GM21515 (cell line): ENCODE data around the gene STMN3.

ENCODE experiments used
- ATAC-seq: cut with Tn5 transposase; IDR thresholded peaks from one replicate; pipeline ENCODE4 v1.9.1; 2021; ENCODE audit not compliant: unreplicated experiment

Gene STMN3

DNA sequence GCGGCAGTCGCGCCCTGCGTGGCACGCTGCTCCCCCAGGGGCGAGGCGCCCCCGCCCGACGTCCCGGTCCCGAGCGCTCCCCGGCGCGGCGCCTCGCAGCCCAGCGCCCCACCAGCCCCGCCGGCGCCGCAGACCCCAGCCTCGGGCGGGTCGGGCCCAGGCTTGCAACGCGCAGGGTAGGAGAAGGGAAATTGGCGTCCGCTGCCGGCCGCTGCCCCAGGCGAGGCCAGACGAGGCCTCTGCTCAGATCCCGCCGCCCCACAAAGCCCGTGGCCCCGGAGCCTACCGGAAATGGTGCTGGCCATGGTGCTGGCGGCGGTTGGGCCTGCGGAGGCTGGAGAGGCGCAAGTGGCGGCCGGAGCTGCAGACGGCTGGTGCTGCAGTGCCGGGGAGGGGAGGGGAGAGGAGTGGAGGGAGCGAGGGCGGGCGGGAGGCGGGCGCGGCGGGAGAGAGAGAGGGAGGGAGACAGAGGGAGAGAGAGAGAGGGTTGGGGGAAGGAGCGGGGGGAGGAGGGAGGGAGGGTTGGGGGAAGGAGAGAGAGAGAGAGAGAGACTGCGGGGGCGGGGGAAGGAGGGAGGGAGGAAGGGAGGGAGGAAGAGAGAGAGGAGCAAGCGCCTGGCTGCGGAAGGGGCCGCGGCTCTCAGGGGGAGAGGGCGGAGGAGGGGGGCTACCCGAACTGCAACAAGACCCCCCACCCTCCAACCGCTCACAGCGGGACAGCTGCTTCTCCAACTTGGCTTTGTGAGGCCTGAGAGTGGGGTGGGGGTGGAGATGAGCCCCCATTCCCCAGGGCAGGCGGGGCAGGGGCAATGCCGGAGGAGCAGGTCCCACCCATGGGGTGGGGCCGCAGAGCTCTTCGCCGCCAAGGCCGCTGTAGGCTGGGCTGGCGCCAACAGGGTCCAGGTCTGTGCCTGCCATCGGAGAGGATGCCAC lies at the start of gene STMN3:
TSS of gene STMN3 (minus strand) at position 384 of the 933 bp plus-strand sequence. CDS start at position 305, 79 bp downstream.
- no peak for ATAC-seq

DNA sequence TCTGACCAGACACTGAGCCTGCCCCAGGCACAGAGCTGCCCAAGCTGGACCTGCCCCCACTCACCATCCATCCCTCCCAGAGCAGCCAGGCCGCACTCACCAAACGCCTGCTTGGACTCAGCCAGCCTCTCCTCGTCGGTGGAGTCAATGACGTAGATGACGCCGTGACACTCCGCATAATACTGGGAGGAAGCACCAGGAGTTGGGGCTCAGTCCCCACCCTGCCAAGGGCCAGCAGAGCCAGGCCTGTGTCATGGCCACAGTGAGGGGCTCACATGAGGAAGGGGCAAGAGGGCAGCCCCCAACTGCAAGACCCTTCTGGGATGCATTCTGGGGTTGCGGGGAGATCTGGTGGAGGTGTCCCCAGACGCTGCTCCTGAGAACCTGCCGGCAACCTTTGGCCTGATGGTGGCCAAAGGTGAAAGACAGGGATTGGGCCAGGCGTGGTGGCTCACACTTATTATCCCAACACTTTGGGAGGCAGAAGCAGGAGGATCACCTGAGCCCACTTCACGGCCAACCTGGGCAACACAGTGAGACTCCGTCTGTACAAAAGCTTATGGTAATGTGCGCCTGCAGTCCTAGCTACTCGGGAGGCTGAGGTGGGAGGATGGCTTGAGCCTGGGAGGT lies 48.9 kb upstream of the STMN3 start:
- no peak for ATAC-seq

DNA sequence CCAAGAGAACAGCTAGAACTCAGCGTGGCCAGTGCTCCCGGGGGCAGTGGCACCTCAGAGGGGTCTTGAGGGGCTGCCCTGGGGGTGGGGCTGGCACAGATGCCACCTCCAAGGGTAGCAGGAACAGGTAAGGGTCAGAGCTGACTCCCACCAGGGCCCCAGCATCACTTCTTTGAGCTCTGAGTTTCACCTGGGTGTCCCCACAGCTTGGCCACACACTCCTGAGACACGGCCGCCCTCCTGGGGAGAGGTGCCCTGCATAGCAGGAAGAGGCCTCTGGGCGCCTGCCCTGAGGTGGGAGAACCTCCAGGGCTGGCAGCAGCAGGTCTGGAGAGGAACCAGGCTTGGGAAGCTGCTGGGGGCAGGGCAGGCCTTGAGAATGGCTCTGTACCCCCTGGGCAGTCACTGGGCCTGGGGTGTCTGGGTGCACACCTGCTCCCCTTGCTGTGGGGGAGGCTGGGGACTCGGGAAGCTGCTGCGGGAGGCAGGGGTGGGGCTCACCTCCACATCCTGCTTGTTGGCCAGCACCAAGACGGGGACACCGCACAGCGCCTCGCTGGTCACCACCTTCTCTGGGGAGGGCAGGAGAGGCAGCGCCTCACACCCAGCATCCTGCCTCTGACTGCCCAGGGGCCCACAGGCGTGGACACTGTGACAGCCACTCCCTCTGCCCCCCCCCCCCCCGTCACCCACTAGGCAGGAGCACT lies 48.3 kb upstream of the STMN3 start:
- no peak for ATAC-seq

DNA sequence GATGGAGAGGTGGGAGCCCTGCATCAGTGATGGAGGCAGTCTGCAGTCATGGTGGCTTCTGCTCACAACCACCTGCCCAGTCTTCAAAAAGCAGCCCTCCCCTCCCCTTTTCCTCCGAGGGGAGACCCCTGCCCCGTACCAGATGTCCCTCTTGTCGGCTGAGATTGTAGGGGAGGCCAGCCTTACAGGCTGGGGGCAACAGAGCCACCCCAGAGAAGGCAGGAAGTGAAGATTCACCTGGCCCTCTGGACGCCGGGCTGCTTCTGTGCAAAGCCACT lies 47.8 kb upstream of the STMN3 start:
- ATAC-seq: no peak

DNA sequence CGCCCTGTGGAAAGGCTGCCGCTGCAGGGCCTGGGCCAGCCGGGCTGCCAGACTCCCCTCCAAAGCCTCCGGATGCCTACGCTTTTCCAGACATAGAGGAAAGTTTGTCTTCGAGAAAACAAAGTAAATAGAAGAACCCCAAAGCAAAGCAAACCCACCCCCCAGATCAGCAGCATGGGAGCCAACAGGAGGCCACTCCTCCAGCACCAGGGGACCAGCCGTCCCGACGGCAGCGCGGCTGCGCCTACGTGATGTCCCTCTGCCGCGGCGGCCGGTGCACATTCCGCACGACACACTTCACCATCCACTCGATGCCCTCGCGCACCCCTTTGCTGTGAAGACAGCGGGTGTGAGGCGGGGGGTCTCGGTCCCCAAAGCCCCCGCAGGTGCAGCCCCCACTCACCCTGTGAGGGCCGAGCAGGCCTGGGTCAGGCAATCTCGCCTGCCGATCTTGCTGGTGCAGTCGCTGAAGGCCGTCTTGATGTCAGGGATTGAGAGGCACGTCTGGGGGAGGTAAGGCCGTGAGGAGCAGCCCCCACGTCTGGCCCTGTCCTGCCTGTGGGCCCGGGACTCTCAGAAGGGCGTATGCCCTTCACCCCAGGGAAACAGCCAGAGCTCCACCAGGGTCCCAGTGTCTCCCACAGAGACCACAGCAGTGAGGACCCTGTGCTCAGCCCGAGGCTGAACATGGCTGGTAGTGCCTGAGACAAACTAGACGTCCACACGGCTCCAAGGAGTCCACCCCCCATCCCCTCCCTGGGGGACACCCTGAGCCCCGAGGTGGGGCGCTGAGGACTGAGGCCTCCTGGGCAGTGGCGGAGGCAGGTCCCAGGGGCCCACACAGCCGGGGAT lies 47.2 kb upstream of the STMN3 start:
- ATAC-seq: no peak

DNA sequence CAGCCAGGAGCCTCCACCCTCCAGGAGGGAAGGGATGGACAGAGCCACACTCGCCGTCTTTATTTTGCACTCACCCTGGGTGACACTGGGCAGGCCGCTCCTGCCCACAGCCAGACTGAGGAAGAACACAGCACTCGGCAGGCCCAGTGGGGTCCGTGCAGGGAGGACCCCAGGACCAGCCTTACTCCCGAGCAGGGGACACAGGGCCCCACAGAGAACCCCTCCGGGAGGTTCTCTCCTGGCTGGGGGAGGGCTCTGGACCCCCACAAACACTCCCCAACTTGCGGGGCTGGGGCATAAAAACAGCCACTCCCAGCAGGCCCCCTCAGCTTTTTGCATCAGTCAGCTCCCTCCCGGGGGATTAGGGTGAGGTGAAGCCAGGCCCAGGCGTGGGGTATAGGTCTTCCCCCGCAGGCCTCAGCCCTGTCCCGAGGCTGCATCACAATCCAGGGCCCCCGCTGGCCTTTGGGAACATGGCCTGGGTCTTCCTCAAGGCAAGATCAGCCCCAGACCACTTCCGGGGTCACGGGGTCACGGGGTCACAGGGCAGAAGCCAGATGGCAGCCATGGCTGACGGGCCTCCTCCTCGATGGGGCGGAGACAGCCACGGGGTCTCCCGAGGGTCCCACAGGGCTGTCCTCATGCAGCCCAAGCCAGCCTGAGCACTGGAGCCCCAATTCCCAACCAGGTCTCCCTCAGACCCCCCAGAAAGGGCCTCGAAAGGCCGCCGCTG lies 46.4 kb upstream of the STMN3 start:
- no peak for ATAC-seq

DNA sequence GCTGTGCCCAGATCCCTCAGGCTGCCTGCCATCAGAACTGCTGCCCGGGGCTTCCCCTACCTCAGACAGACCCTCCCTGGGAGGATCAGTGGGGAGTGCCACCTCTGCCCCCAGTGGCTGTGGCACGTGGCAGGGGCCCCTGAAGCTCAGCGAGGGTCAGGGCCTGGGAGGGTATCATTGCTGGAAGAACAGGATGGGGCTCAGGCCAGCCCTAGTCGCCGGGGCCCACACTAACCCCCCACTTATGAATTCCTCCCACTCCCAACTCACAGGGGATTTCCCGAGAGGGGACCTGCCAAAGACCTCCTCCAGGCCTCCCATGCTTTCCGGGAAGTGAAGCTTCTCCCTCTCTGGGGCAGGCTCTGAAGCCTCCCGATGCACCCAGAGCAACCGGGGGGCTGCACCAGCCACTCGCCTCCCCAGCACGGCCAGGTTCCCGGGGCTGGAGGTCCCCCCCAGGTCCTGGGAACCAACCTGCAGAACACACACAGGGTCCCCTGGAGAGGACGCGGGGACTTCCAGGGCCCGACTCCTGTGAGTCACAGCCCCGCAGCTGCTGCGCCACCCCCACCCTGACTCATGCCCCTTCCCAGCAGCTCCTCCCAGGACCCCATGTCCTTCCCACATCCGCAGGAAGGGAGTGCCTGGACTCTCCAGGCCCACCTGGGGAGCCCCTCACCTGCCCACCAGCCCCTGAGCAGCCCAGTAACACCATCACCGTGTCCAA lies 45.7 kb upstream of the STMN3 start:
- no peak for ATAC-seq

DNA sequence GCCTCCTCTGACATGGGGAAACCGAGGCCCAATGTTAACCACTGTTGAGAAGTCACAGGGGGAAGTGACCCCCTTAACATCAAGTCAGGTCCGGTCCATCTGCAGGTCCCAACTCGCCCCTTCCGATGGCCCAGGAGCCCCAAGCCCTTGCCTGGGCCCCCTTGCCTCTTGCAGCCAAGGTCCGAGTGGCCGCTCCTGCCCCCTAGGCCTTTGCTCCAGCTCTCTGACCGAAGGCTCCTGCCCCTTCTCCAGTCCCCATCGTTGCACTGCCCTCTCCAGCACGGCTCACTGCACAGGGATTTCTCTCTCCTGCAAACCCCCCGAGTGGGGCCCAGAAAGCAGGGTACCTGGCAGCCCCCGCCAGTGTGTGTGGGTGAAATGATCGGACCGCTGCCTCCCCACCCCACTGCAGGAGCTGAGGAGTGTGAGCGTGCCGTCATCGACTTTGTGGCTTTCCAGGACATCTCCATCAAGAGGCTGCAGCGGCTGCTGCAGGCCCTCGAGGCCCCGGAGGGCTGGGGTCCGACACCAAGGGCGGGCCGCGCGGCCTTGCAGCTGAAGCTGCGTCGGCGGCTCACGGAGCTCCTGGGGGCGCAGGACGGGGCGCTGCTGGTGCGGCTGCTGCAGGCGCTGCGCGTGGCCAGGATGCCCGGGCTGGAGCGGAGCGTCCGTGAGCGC lies 44.8 kb upstream of the STMN3 start:
- no peak for ATAC-seq

DNA sequence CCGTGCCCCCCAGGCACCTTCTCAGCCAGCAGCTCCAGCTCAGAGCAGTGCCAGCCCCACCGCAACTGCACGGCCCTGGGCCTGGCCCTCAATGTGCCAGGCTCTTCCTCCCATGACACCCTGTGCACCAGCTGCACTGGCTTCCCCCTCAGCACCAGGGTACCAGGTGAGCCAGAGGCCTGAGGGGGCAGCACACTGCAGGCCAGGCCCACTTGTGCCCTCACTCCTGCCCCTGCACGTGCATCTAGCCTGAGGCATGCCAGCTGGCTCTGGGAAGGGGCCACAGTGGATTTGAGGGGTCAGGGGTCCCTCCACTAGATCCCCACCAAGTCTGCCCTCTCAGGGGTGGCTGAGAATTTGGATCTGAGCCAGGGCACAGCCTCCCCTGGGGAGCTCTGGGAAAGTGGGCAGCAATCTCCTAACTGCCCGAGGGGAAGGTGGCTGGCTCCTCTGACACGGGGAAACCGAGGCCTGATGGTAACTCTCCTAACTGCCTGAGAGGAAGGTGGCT lies 44.2 kb upstream of the STMN3 start:
- ATAC-seq: no peak

DNA sequence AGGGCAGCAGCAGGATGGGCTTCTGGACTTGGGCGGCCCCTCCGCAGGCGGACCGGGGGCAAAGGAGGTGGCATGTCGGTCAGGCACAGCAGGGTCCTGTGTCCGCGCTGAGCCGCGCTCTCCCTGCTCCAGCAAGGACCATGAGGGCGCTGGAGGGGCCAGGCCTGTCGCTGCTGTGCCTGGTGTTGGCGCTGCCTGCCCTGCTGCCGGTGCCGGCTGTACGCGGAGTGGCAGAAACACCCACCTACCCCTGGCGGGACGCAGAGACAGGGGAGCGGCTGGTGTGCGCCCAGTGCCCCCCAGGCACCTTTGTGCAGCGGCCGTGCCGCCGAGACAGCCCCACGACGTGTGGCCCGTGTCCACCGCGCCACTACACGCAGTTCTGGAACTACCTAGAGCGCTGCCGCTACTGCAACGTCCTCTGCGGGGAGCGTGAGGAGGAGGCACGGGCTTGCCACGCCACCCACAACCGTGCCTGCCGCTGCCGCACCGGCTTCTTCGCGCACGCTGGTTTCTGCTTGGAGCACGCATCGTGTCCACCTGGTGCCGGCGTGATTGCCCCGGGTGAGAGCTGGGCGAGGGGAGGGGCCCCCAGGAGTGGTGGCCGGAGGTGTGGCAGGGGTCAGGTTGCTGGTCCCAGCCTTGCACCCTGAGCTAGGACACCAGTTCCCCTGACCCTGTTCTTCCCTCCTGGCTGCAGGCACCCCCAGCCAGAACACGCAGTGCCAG lies 43.6 kb upstream of the STMN3 start, which contains the start of gene TNFRSF6B:
TSS of gene TNFRSF6B (plus strand) at position 25 of the 729 bp plus-strand sequence. CDS start at position 141, 116 bp downstream.
- no peak for ATAC-seq

DNA sequence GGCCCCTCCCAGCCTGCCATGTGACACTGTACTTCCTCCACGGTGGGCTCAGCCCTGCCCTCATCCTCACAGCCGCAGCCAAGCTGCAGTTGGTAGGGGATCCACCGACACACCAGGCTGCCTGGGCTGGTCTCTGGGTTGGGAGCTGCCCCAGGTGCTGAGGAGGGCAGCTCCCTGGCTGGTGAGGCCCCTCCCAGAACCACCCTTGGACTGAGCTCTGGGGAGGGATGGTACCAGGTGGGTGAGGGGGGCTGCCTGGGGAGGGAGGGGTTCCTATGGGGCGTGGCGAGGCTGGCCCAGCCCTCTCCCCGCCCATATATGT lies 43.0 kb upstream of the STMN3 start:
- ATAC-seq: no peak

DNA sequence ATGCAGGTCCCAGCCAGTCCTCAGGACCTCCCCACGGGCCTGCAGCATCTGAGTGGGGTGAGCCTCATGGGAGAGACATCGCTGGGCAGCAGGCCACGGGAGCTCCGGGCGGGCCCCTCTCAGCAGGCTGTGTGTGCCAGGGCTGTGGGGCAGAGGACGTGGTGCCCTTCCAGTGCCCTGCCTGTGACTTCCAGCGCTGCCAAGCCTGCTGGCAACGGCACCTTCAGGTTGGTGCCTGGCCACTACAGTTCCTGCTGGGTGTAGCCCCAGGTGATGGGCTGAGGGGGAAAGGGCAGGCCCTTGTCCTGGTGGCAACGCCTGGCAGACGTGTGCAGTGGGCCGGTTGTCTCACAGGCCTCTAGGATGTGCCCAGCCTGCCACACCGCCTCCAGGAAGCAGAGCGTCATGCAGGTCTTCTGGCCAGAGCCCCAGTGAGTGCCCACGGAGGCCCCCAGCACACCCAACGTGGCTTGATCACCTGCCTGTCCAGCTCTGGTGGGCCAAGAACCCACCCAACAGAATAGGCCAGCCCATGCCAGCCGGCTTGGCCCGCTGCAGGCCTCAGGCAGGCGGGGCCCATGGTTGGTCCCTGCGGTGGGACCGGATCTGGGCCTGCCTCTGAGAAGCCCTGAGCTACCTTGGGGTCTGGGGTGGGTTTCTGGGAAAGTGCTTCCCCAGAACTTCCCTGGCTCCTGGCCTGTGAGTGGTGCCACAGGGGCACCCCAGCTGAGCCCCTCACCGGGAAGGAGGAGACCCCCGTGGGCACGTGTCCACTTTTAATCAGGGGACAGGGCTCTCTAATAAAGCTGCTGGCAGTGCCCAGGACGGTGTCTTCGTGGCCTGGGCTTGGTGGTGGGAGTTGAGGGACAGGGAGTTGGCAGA lies 42.4 kb upstream of the STMN3 start:
- no peak for ATAC-seq

DNA sequence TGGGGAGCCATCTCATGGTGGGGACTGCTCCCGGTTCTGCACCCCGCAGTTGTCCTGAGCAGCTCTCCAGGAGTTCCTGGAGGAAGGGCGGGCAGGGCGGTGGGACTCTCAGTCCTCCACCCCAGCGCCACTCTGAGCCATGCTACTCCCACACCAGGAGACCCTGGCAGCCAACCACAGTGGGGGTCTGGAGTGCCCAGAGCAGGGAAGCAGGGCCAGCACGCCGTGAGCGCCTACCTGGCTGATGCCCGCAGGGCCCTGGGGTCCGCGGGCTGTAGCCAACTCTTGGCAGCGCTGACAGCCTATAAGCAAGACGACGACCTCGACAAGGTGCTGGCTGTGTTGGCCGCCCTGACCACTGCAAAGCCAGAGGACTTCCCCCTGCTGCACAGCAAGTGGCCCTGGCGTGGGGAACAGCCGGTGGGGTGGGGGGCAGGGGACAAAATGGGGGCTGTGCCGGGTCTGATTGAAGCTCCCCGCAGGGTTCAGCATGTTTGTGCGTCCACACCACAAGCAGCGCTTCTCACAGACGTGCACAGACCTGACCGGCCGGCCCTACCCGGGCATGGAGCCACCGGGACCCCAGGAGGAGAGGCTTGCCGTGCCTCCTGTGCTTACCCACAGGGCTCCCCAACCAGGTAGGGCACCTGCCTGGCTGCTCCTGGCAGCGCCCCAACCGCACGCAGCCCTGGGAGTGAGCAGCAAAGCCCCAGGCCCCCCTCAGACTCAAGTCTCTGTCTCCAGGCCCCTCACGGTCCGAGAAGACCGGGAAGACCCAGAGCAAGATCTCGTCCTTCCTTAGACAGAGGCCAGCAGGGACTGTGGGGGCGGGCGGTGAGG lies 41.6 kb upstream of the STMN3 start:
- ATAC-seq: no peak

DNA sequence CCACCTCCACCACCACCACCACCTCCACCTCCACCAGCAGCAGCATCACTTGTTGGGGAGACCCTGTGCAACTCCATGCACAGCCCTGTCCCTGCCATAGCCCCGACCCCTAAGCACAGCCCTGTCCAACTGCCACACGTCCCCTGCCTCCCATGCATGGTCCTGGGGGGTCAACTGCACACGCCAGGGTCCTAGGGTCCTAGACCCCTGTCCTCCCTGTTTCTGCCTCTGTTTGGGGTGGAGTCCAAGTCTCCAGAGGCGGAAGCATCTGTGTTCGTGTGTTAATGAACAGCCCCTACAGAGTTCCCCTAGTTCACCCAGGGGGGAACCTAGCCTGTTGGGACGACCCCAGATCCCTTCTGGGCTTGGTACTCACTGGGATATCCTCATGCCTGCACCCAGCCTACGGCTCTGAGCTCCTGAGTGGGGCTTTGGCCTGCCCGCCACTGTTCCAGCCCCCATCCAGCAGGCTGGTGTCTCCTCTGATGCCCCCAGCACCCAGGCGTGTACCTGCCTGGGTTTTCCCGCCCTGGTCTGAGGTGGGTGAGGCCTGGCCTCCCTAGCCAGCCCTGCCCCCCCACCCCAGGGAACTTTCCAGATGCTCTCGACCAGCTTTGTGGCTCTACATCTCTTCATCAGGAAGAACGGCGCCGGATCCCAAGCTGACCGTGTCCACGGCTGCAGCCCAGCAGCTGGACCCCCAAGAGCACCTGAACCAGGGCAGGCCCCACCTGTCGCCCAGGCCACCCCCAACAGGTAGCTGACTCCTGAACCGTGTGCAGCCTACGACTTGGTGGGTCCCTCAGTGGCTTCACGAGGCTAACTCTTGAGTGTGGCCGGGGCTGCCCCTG lies 40.7 kb upstream of the STMN3 start:
- ATAC-seq: no peak

DNA sequence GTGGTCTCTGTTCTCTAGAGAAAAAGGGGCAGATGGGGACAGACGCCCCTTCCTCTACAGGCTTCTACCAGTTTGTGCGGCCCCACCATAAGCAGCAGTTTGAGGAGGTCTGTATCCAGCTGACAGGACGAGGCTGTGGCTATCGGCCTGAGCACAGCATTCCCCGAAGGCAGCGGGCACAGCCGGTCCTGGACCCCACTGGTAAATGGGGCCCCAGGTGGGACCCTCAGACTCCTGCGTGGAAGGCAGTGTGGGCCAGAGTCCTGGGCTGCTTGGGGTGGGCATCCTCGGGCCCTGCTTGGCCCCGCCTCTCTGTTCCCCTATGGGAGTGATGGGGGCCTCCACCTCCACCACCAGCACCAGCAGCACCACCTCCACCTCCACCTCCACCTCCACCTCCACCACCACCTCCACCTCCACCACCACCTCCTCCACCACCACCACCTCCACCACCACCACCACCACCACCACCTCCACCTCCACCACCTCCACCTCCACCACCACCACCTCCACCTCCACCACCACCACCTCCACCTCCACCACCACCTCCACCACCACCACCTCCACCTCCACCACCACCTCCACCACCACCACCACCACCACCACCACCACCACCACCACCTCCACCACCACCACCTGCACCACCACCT lies 40.0 kb upstream of the STMN3 start:
- ATAC-seq: no peak
